ENCODE data around the gene PPY. TPM values are rescaled to one million over a fixed set of nuclear protein-coding genes. Genes with fewer than 3 reads are reported as not detected.

Gene PPY
- total RNA-seq, 1 donor from 2014 or later = not detected

DNA sequence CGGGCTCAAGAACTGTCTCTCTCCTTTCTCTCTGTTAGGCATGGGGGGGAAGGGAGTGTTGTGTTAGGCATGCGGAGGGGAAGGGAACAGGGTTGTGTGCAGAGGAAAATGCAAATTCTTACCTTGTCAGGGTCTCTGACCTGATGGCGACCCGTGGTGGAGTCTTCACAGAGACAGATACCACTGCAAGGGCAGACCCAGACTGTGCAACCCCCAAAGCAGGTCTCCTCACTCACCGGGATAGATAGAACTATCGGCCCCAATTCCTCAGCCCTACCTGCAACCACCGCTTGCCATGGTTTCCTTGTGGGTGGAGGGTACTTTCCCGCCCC lies 25.3 kb downstream of the PPY start:
- TF ChIP-seq, protein P1, sequence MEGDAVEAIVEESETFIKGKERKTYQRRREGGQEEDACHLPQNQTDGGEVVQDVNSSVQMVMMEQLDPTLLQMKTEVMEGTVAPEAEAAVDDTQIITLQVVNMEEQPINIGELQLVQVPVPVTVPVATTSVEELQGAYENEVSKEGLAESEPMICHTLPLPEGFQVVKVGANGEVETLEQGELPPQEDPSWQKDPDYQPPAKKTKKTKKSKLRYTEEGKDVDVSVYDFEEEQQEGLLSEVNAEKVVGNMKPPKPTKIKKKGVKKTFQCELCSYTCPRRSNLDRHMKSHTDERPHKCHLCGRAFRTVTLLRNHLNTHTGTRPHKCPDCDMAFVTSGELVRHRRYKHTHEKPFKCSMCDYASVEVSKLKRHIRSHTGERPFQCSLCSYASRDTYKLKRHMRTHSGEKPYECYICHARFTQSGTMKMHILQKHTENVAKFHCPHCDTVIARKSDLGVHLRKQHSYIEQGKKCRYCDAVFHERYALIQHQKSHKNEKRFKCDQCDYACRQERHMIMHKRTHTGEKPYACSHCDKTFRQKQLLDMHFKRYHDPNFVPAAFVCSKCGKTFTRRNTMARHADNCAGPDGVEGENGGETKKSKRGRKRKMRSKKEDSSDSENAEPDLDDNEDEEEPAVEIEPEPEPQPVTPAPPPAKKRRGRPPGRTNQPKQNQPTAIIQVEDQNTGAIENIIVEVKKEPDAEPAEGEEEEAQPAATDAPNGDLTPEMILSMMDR (IDR thresholded peaks at IDR 0.05) = no peak
- peaks cover 16% of the 10 kb centered on the region for H3K27me3 Mint-ChIP-seq (ENCODE audit: low read depth)

GRCh38 chr17:43916385-43916784 lies 25.9 kb downstream of the PPY start:
- Mint-ChIP-seq H3K4me3 (ENCODE audit: unreplicated experiment) (no peak overlapping the region), H3K4me1 (ENCODE audit: low read depth) (no peaks in the 10 kb centered on the region), H3K9me3 (ENCODE audit: low read depth) (no peaks in the 10 kb centered on the region), H3K27ac (ENCODE audit: unreplicated experiment) (no peak overlapping the region), H3K36me3 (ENCODE audit: low read depth) (no peaks in the 10 kb centered on the region), H3K27me3 (ENCODE audit: low read depth) (peaks cover 16% of the 10 kb centered on the region)
- no peak for DNase-seq (ENCODE audit: low spot score)
- TF ChIP-seq, protein P1 (IDR thresholded peaks at IDR 0.05) = no peak

More for the DNA sequence above, 25.3 kb downstream of the PPY start:
- H3K4me3 Mint-ChIP-seq (ENCODE audit: unreplicated experiment) = no peak overlapping the region
- H3K36me3 Mint-ChIP-seq (ENCODE audit: low read depth) = no peaks in the 10 kb centered on the region
- no peak for DNase-seq (ENCODE audit: low spot score)
- no peaks in the 10 kb centered on the region for H3K9me3 Mint-ChIP-seq (ENCODE audit: low read depth)
- no peaks in the 10 kb centered on the region for H3K4me1 Mint-ChIP-seq (ENCODE audit: low read depth)
- H3K27ac Mint-ChIP-seq (ENCODE audit: unreplicated experiment) = no peak overlapping the region

DNA sequence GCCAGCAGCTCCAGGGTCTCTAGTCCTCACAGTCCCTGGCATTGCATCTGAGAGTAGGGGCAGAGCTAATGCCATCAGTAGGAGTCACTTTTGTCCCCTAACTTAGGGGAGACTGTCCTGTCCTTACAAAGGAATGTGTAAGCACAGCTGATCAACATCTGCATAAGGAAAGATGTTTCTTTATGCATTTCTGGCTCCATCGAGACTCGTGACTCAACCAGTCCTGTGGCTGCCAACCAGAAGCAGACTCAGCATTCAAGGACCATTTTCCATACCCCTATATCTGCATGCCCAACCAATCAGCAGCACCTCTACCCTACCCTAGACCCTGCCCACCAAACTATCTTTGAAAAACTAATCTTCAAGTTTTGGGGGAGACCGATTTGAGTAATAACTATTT lies 26.7 kb downstream of the PPY start:
- TF ChIP-seq, protein P1 (IDR thresholded peaks at IDR 0.05) = no peak
- H3K9me3 Mint-ChIP-seq (ENCODE audit: low read depth) = no peaks in the 10 kb centered on the region
- H3K27me3 Mint-ChIP-seq (ENCODE audit: low read depth) = peaks cover 15% of the 10 kb centered on the region

DNA sequence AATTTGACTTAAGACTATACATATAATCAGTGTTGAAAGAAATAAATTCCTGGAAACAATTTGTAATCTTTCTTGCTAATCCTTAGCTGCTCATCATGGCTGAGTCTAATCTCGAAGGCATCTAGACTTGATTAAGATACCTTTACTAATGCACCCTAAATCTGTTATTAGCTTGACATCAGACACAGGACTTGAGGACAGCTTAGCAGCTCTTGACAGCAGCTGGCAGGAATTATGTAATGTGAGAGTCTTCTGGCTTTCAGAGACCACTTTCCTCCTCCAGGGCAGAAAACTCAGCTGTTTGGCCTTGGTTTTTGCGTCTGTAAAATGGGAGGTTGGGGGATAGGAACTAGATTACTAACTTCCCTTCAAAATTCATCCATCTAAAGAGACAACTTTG lies 27.8 kb downstream of the PPY start:
- H3K27me3 Mint-ChIP-seq (ENCODE audit: low read depth) = peaks cover 12% of the 10 kb centered on the region

More for the DNA sequence above, 26.7 kb downstream of the PPY start:
- Mint-ChIP-seq H3K27ac (ENCODE audit: unreplicated experiment) (no peak overlapping the region), H3K36me3 (ENCODE audit: low read depth) (no peaks in the 10 kb centered on the region), H3K4me3 (ENCODE audit: unreplicated experiment) (no peak overlapping the region), H3K4me1 (ENCODE audit: low read depth) (no peaks in the 10 kb centered on the region)
- DNase-seq (ENCODE audit: low spot score) = no peak

DNA sequence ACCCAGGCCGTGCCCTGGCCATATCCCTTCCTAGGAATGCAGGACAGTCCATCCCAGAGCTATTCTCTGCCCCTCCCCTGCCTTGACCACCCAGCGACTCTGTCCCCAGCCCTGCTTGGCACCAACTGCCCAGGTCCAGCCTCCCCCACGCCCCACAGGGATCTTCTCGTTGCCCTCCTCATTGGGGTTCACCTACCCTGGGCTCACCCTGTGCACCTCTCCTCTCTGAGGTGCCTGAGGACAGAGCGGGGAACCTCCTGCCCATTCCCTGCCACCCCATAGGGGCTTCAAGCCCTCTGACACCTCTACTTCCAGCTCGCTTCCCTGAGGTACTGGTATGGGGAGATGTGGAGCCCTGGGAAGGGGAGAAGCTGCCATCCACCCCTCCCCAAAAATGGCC lies 28.7 kb downstream of the PPY start:
- DNase-seq (ENCODE audit: low spot score) = no peak
- H3K9me3 Mint-ChIP-seq (ENCODE audit: low read depth) = no peaks in the 10 kb centered on the region
- H3K36me3 Mint-ChIP-seq (ENCODE audit: low read depth) = no peaks in the 10 kb centered on the region
- H3K4me1 Mint-ChIP-seq (ENCODE audit: low read depth) = no peaks in the 10 kb centered on the region
- TF ChIP-seq, protein P1 (IDR thresholded peaks at IDR 0.05) = no peak
- H3K27ac Mint-ChIP-seq (ENCODE audit: unreplicated experiment) = no peak overlapping the region
- peaks cover 12% of the 10 kb centered on the region for H3K27me3 Mint-ChIP-seq (ENCODE audit: low read depth)
- H3K4me3 Mint-ChIP-seq (ENCODE audit: unreplicated experiment) = no peak overlapping the region

More for the DNA sequence above, 27.8 kb downstream of the PPY start:
- TF ChIP-seq, protein P1 (IDR thresholded peaks at IDR 0.05) = no peak
- no peak overlapping the region for H3K27ac Mint-ChIP-seq (ENCODE audit: unreplicated experiment)
- no peaks in the 10 kb centered on the region for H3K9me3 Mint-ChIP-seq (ENCODE audit: low read depth)
- no peaks in the 10 kb centered on the region for H3K4me1 Mint-ChIP-seq (ENCODE audit: low read depth)
- H3K4me3 Mint-ChIP-seq (ENCODE audit: unreplicated experiment) = no peak overlapping the region
- no peak for DNase-seq (ENCODE audit: low spot score)
- H3K36me3 Mint-ChIP-seq (ENCODE audit: low read depth) = no peaks in the 10 kb centered on the region

All from chondrocyte (in vitro differentiated cells).